HCT116 (cell line): Measurements from ENCODE around the gene KNCN. TPM values are rescaled to one million over a fixed set of nuclear protein-coding genes. Genes with fewer than 3 reads are reported as not detected.

ENCODE experiments used
- ATAC-seq: fragments of 200-7000 bp; cut with Tn5 transposase; 2 replicates; pipeline ENCODE4 v1.9.1; 2020; ENCODE audit warnings: mild to moderate bottlenecking, moderate library complexity
- BruUV-seq: library from RNA; stranded (reverse); fragments of 400-500 nt; replicated peaks from 2 replicates; lab custom pipeline; 2021; lab: Mats Ljungman, UMichigan
- CTCF ChIA-PET: fragments of 300-600 bp; sonication (Branson Sonifier 250); formaldehyde crosslinking; loops from one replicate; lab custom pipeline; 2021; ENCODE audit warnings: antibody characterized with exemption; lab: Charles Lee
- POLR2A ChIA-PET: fragments of 300-600, 350-600 bp; sonication (Branson Sonifier 250); formaldehyde crosslinking; loops from one replicate; lab custom pipeline; 2021; ENCODE audit warnings: antibody characterized with exemption; lab: Charles Lee
- RAD21 ChIA-PET, 2 experiments: fragments of 300-600 bp; sonication (Branson Sonifier 250); formaldehyde crosslinking; loops; one replicate each; lab custom pipeline; 2023; ENCODE audit warnings: low total read pairs in 2 of 2; ENCODE audit not compliant: uncharacterized antibody in 2 of 2, unreplicated experiment in 2 of 2, low non-redundant PET in 1 of 2; lab: Charles Lee
- DNase-seq: peaks from one replicate; pipeline ENCODE4 v3.0.0-alpha.2; 2010; ENCODE audit warnings: low read depth, low spot score
- H2AFZ ChIP-seq: fragments of 200-600 bp; shearing (Covaris generic), sonication (generic); 2 replicates; pipeline ENCODE4 v1.6.1; 2017; ENCODE audit warnings: low read depth, mixed run types, mixed read lengths, antibody characterized with exemption, low read length; ENCODE audit not compliant: poor library complexity, severe bottlenecking
- H3K27ac ChIP-seq: 2 replicates; pipeline ENCODE4 v1.5.1; 2012; ENCODE audit warnings: low read depth, low read length
- H3K27me3 ChIP-seq: fragments of 200-600 bp; sonication (generic); 2 replicates; pipeline ENCODE4 v1.6.1; 2016; ENCODE audit warnings: mixed run types, low read length, mixed read lengths; ENCODE audit not compliant: insufficient read depth
- H3K36me3 ChIP-seq, 2 experiments: fragments of 200-500 bp in 1 of 2; fragments of 200-600 bp in 1 of 2; sonication (Bioruptor generic) in 1 of 2; sonication (generic) in 1 of 2; 2 replicates each; pipeline versions ENCODE4 v1.5.1 to v1.6.1; 2014 to 2016; ENCODE audit warnings: low read length in 2 of 2, inconsistent platforms in 1 of 2, mixed read lengths in 1 of 2, mixed run types in 1 of 2; ENCODE audit not compliant: insufficient read depth in 2 of 2, control insufficient read depth in 1 of 2
- H3K4me1 ChIP-seq, 2 experiments: fragments of 200-600 bp in 1 of 2; sonication (generic) in 1 of 2; 2 replicates each; pipeline versions ENCODE4 v1.5.1 to v1.6.1; 2012 to 2017; ENCODE audit warnings: low read length in 2 of 2, inconsistent platforms in 1 of 2, mild to moderate bottlenecking in 1 of 2, mixed read lengths in 1 of 2, mixed run types in 1 of 2, moderate library complexity in 1 of 2; ENCODE audit not compliant: insufficient read depth in 2 of 2, control insufficient read depth in 1 of 2
- H3K4me2 ChIP-seq: fragments of 200-600 bp; sonication (generic); 2 replicates; pipeline ENCODE4 v1.6.1; 2017; ENCODE audit warnings: mixed run types, low read length, mixed read lengths
- H3K4me3 ChIP-seq, 2 experiments: fragments of 200-600 bp in 1 of 2; sonication (generic) in 1 of 2; replicated peaks in 1 of 2; 2 replicates each; pipeline ENCODE4 v1.5.1; 2011 to 2016; ENCODE audit warnings: low read length in 2 of 2, control low read depth in 1 of 2, low read depth in 1 of 2, mild to moderate bottlenecking in 1 of 2, mixed read lengths in 1 of 2, mixed run types in 1 of 2
- H3K79me2 ChIP-seq: fragments of 200-600 bp; sonication (generic); 2 replicates; pipeline ENCODE4 v1.6.1; 2017; ENCODE audit warnings: mild to moderate bottlenecking, mixed run types, low read length, moderate library complexity, mixed read lengths; ENCODE audit not compliant: insufficient read depth
- H3K9ac ChIP-seq: fragments of 200-600 bp; sonication (generic); 2 replicates; pipeline ENCODE4 v1.6.1; 2016; ENCODE audit warnings: low read length, mixed read lengths
- H3K9me2 ChIP-seq: fragments of 200-600 bp; sonication (generic), shearing (Covaris generic); 2 replicates; pipeline ENCODE4 v1.6.1; 2017; ENCODE audit warnings: mixed run types, mild to moderate bottlenecking, moderate library complexity; ENCODE audit not compliant: insufficient read depth
- H3K9me3 ChIP-seq, 2 experiments: fragments of 200-500 bp in 1 of 2; fragments of 200-600 bp in 1 of 2; sonication (Bioruptor generic) in 1 of 2; sonication (generic) in 1 of 2; 2 replicates each; pipeline ENCODE4 v1.6.1; 2014 to 2017; ENCODE audit warnings: low read length in 2 of 2, mixed read lengths in 2 of 2, inconsistent platforms in 1 of 2, low read depth in 1 of 2, mild to moderate bottlenecking in 1 of 2, mixed run types in 1 of 2, moderate library complexity in 1 of 2; ENCODE audit not compliant: control insufficient read depth in 1 of 2, insufficient read depth in 1 of 2
- H4K20me1 ChIP-seq: fragments of 200-600 bp; sonication (generic), shearing (Covaris generic); 2 replicates; pipeline ENCODE4 v1.6.1; 2017; ENCODE audit warnings: mixed run types, mild to moderate bottlenecking, moderate library complexity; ENCODE audit not compliant: insufficient read depth
- CBX3 ChIP-seq: IDR thresholded peaks from 2 replicates; pipeline ENCODE4 v1.6.1; 2012; ENCODE audit warnings: low read depth
- CEBPB ChIP-seq: IDR thresholded peaks from 2 replicates; pipeline ENCODE4 v1.6.1; 2012; ENCODE audit warnings: low read depth
- ELF1 ChIP-seq: IDR thresholded peaks from 2 replicates; pipeline ENCODE4 v1.6.1; 2012; ENCODE audit warnings: low read depth, borderline replicate concordance
- EZH2 ChIP-seq: fragments of 200-600 bp; sonication (generic); IDR thresholded peaks from 2 replicates; pipeline ENCODE4 v1.6.1; 2017; ENCODE audit warnings: antibody characterized with exemption, mixed run types
- FOSL1 ChIP-seq: IDR thresholded peaks from 2 replicates; pipeline ENCODE4 v1.6.1; 2012; ENCODE audit warnings: low read depth
- JUND ChIP-seq: IDR thresholded peaks from 2 replicates; pipeline ENCODE4 v1.6.1; 2012
- POLR2A ChIP-seq: IDR thresholded peaks from 2 replicates; pipeline ENCODE4 v1.7.0; 2011; ENCODE audit warnings: borderline replicate concordance; ENCODE audit not compliant: insufficient read depth, insufficient read length; ENCODE audit errors: extremely low read depth
- SIN3A ChIP-seq: IDR thresholded peaks from 2 replicates; pipeline ENCODE4 v1.6.1; 2012; ENCODE audit warnings: low read depth
- SP1 ChIP-seq: IDR thresholded peaks from 2 replicates; pipeline ENCODE4 v1.6.1; 2012; ENCODE audit warnings: low read depth
- SRF ChIP-seq: IDR thresholded peaks from 2 replicates; pipeline ENCODE4 v1.6.1; 2012; ENCODE audit warnings: low read depth
- TCF7L2 ChIP-seq: IDR thresholded peaks from 2 replicates; pipeline ENCODE4 v1.7.0; 2011; ENCODE audit warnings: borderline replicate concordance, inconsistent platforms; ENCODE audit not compliant: insufficient read depth, insufficient read length; ENCODE audit errors: extremely low read depth
- YY1 ChIP-seq: IDR thresholded peaks from 2 replicates; pipeline ENCODE4 v1.6.1; 2011; ENCODE audit warnings: low read length, low read depth, moderate library complexity, mild to moderate bottlenecking; ENCODE audit not compliant: insufficient replicate concordance; ENCODE audit errors: extremely low read depth
- ZFX ChIP-seq: fragments of 450-650 bp; IDR thresholded peaks from 2 replicates; pipeline ENCODE4 v1.6.1; 2017
- intact Hi-C: fragments of 100-400 bp; cut with micrococcal nuclease; formaldehyde crosslinking; loops from 2 replicates; pipeline ENCODE4 v1.10.0; 2022
- total RNA-seq: library from RNA; stranded (reverse); gene quantifications from one replicate; pipeline ENCODE4 v1.2.1, GENCODE V29; 2021; ENCODE audit not compliant: unreplicated experiment
- TF ChIP-seq, protein P1 (sequence below): IDR thresholded peaks from 2 replicates; pipeline ENCODE4 v1.6.1; 2012; ENCODE audit warnings: low read depth
- TF ChIP-seq, protein P2 (sequence below): IDR thresholded peaks from 2 replicates; pipeline ENCODE4 v1.6.1; 2012
- TF ChIP-seq, protein P3 (sequence below): IDR thresholded peaks from 2 replicates; pipeline ENCODE4 v1.6.1; 2012
- TF ChIP-seq, protein P4 (sequence below), 3 experiments: fragments of 200-600 bp in 1 of 3; sonication (generic) in 1 of 3; IDR thresholded peaks in 2 of 3; conservative IDR thresholded peaks in 1 of 3; 2 replicates each; pipeline ENCODE4 v1.5.1; 2012 to 2017; ENCODE audit warnings: low read depth in 2 of 3, low read length in 2 of 3, antibody characterized with exemption in 1 of 3, borderline replicate concordance in 1 of 3, control low read depth in 1 of 3, mild to moderate bottlenecking in 1 of 3, mixed read lengths in 1 of 3, mixed run types in 1 of 3, moderate library complexity in 1 of 3; ENCODE audit not compliant: insufficient read depth in 1 of 3

The KNCN gene
- total RNA-seq, 1 experiment from 2014 or later = not detected

DNA sequence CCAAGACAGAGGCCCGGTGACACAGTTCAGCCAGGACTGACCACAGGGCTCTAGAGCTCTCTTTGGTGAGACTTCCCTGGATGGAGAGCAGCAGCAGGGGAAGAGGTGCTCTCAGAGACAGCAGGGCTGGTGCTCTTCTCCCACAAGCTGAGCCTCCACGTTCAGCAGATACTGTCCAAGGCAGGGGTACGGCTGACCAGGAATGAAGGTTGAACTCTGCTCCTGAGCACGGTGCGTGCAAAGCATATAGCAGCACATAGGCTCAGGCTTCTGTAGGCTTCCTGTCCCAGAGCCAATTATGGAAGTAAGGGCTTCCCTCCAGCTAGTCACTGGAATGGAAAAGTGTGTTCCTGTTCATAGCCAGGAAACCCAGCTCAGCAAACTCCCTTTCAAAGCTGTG is 37.9 kb downstream of the KNCN start:
- POLR2A ChIA-PET = no interaction called here
- Histone ChIP-seq H3K9ac (no peak overlapping the region), H3K79me2 (no peaks in the 10 kb centered on the region), H3K36me3 (no peaks in the 10 kb centered on the region), H3K4me2 (no peak overlapping the region), H3K9me3 (no peaks in the 10 kb centered on the region), H4K20me1 (no peaks in the 10 kb centered on the region), H3K9me2 (no peaks in the 10 kb centered on the region), H3K27me3 (no peaks in the 10 kb centered on the region), H3K4me1 (peaks cover 20 to 29% of the 10 kb centered on the region in 2 experiments), H2AFZ (no peak overlapping the region), H3K27ac (no peak overlapping the region), H3K4me3 (no peak overlapping the region)
- intact Hi-C loops = no loop called here
- CTCF ChIA-PET = interaction anchor here (1.8 kb wide), 1 partner anchor 8 kb away, joined by 4 read pairs; no protein-coding TSS in a partner anchor
- no TSS peak for BruUV-seq
- RAD21 ChIA-PET = no interaction called here
- TF ChIP-seq EZH2 = no peak
- no peak for TF ChIP-seq JUND
- TF ChIP-seq FOSL1 = no peak
- no peak for TF ChIP-seq SRF
- TF ChIP-seq, protein P1, sequence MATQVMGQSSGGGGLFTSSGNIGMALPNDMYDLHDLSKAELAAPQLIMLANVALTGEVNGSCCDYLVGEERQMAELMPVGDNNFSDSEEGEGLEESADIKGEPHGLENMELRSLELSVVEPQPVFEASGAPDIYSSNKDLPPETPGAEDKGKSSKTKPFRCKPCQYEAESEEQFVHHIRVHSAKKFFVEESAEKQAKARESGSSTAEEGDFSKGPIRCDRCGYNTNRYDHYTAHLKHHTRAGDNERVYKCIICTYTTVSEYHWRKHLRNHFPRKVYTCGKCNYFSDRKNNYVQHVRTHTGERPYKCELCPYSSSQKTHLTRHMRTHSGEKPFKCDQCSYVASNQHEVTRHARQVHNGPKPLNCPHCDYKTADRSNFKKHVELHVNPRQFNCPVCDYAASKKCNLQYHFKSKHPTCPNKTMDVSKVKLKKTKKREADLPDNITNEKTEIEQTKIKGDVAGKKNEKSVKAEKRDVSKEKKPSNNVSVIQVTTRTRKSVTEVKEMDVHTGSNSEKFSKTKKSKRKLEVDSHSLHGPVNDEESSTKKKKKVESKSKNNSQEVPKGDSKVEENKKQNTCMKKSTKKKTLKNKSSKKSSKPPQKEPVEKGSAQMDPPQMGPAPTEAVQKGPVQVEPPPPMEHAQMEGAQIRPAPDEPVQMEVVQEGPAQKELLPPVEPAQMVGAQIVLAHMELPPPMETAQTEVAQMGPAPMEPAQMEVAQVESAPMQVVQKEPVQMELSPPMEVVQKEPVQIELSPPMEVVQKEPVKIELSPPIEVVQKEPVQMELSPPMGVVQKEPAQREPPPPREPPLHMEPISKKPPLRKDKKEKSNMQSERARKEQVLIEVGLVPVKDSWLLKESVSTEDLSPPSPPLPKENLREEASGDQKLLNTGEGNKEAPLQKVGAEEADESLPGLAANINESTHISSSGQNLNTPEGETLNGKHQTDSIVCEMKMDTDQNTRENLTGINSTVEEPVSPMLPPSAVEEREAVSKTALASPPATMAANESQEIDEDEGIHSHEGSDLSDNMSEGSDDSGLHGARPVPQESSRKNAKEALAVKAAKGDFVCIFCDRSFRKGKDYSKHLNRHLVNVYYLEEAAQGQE = no peak
- TF ChIP-seq CEBPB = no peak
- TF ChIP-seq, protein P2, sequence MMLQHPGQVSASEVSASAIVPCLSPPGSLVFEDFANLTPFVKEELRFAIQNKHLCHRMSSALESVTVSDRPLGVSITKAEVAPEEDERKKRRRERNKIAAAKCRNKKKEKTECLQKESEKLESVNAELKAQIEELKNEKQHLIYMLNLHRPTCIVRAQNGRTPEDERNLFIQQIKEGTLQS = no peak
- TF ChIP-seq POLR2A = no peak
- TF ChIP-seq SP1 = no peak
- no peak for TF ChIP-seq ZFX
- no peak for TF ChIP-seq ELF1
- TF ChIP-seq YY1 = no peak
- TF ChIP-seq, protein P3, sequence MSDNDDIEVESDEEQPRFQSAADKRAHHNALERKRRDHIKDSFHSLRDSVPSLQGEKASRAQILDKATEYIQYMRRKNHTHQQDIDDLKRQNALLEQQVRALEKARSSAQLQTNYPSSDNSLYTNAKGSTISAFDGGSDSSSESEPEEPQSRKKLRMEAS = no peak
- TF ChIP-seq CBX3 = no peak
- TF ChIP-seq SIN3A = no peak
- no peak for TF ChIP-seq TCF7L2
- TF ChIP-seq, protein P4, sequence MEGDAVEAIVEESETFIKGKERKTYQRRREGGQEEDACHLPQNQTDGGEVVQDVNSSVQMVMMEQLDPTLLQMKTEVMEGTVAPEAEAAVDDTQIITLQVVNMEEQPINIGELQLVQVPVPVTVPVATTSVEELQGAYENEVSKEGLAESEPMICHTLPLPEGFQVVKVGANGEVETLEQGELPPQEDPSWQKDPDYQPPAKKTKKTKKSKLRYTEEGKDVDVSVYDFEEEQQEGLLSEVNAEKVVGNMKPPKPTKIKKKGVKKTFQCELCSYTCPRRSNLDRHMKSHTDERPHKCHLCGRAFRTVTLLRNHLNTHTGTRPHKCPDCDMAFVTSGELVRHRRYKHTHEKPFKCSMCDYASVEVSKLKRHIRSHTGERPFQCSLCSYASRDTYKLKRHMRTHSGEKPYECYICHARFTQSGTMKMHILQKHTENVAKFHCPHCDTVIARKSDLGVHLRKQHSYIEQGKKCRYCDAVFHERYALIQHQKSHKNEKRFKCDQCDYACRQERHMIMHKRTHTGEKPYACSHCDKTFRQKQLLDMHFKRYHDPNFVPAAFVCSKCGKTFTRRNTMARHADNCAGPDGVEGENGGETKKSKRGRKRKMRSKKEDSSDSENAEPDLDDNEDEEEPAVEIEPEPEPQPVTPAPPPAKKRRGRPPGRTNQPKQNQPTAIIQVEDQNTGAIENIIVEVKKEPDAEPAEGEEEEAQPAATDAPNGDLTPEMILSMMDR (IDR thresholded peaks at IDR 0.05 in 2 of 3, conservative IDR thresholded peaks at IDR 0.05 in 1 of 3; ENCODE audit: borderline replicate concordance in 1 of 3, insufficient read depth in 1 of 3, low read depth in 2 of 3, low read length in 2 of 3) = no peak
- DNase-seq = no peak
- no peak for ATAC-seq
